A673 (cell line): ENCODE data around the gene ABCD1. TPM values are rescaled to one million over a fixed set of nuclear protein-coding genes. Genes with fewer than 3 reads are reported as not detected.
"Not testable (repeated sequence)": the region's sequence is repeated elsewhere in the genome, so short reads cannot be mapped to it uniquely, and the experiment has no call there.

ENCODE experiments used
- BruUV-seq: library from RNA; stranded (reverse); fragments of 400-500 nt; replicated peaks from 2 replicates; lab custom pipeline; 2021; lab: Mats Ljungman, UMichigan
- CTCF ChIA-PET: fragments of 300-600 bp; sonication (Branson Sonifier 250); formaldehyde crosslinking; loops from one replicate; lab custom pipeline; 2022; ENCODE audit warnings: antibody characterized with exemption; lab: Charles Lee
- POLR2A ChIA-PET: fragments of 300-600 bp; sonication (Branson Sonifier 250); formaldehyde crosslinking; loops from one replicate; lab custom pipeline; 2022; ENCODE audit warnings: antibody characterized with exemption; ENCODE audit not compliant: low non-redundant PET; lab: Charles Lee
- DNase-seq: peaks from one replicate; pipeline ENCODE4 v3.0.0-alpha.2; 2015; ENCODE audit warnings: low spot score
- H3K27ac ChIP-seq: fragments of 200-600 bp; sonication (generic); 2 replicates; pipeline ENCODE4 v1.5.1; 2016; ENCODE audit warnings: mixed run types, low read depth, mild to moderate bottlenecking, mixed read lengths, antibody characterized with exemption, low read length; ENCODE audit not compliant: poor library complexity, severe bottlenecking
- H3K27me3 ChIP-seq: fragments of 200-600 bp; sonication (generic); replicated peaks from 2 replicates; pipeline ENCODE4 v1.6.1; 2017; ENCODE audit warnings: mixed run types, low read depth, mild to moderate bottlenecking, mixed read lengths, antibody characterized with exemption, low read length; ENCODE audit not compliant: insufficient read depth, poor library complexity
- H3K36me3 ChIP-seq: fragments of 200-600 bp; sonication (generic); 2 replicates; pipeline ENCODE4 v1.6.1; 2016; ENCODE audit warnings: mixed run types, mild to moderate bottlenecking, mixed read lengths, antibody characterized with exemption, low read length; ENCODE audit not compliant: insufficient read depth, poor library complexity, severe bottlenecking
- H3K4me1 ChIP-seq: fragments of 200-600 bp; sonication (generic); 2 replicates; pipeline ENCODE4 v1.6.1; 2017; ENCODE audit warnings: mixed run types, mild to moderate bottlenecking, mixed read lengths, antibody characterized with exemption, low read length; ENCODE audit not compliant: insufficient read depth, poor library complexity, severe bottlenecking
- H3K4me3 ChIP-seq: fragments of 200-600 bp; sonication (generic); 2 replicates; pipeline ENCODE4 v1.5.1; 2016; ENCODE audit warnings: low read depth, mixed run types, mild to moderate bottlenecking, mixed read lengths, low read length; ENCODE audit not compliant: poor library complexity, severe bottlenecking
- H3K9me3 ChIP-seq: fragments of 200-600 bp; sonication (generic); 2 replicates; pipeline ENCODE4 v1.6.1; 2016; ENCODE audit warnings: mixed run types, low read depth, mild to moderate bottlenecking, mixed read lengths, antibody characterized with exemption, low read length; ENCODE audit not compliant: poor library complexity, severe bottlenecking
- EZH2 ChIP-seq: fragments of 200-600 bp; sonication (generic); IDR thresholded peaks from 2 replicates; pipeline ENCODE4 v1.6.1; 2017; ENCODE audit warnings: borderline replicate concordance, low read depth, mild to moderate bottlenecking, mixed read lengths, antibody characterized with exemption, low read length; ENCODE audit not compliant: poor library complexity, severe bottlenecking
- intact Hi-C: fragments of 100-400 bp; cut with micrococcal nuclease; formaldehyde crosslinking; loops from one replicate; pipeline ENCODE4 v1.10.0; 2022; ENCODE audit not compliant: unreplicated experiment
- total RNA-seq: library from RNA; stranded (reverse); gene quantifications from 2 replicates; pipeline ENCODE4 v1.2.3, GENCODE V29; 2021
- TF ChIP-seq, protein P1 (sequence below): fragments of 300-800, 200-600 bp; sonication (generic); conservative IDR thresholded peaks from 2 replicates; pipeline ENCODE4 v1.5.1; 2017; ENCODE audit warnings: low read depth, mild to moderate bottlenecking, antibody characterized with exemption, low read length, moderate library complexity, mixed read lengths

Gene ABCD1
- total RNA-seq, 1 experiment from 2014 or later = 7.8 TPM

DNA sequence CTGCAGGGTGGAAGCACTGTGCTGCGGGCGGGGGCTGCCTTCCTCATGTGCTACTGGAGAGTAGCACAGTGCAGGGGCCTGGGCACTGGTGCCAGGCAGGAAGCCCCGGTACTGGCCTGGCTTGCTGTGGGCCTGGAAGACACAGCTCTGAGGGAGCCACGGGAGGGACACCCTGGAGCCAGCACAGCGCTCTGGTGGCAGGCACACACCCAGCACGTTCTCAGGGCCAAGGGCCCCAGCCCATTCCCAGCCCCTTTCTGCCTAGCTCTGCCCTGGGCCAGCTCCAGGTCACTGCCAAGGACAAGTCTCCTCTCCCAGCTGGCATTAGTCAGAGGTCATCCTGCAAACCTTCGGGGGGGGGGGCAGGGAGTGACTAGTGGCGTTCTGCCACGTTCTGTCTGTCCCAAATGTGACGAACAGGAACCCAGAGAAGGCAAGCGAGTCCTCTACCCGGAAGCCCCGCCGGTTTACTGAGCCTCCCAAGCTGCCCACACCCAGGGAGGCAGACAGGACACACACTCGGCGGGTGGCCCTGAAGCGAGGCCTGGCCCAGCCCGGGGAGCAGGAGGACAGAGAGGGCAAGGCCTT lies 24.8 kb upstream of the ABCD1 start:
- H3K9me3 ChIP-seq, CTCF ChIA-PET, H3K27me3 ChIP-seq, H3K4me3 ChIP-seq, H3K27ac ChIP-seq, POLR2A ChIA-PET, H3K36me3 ChIP-seq, intact Hi-C loops, BruUV-seq, DNase-seq, H3K4me1 ChIP-seq: not testable (repeated sequence)

DNA sequence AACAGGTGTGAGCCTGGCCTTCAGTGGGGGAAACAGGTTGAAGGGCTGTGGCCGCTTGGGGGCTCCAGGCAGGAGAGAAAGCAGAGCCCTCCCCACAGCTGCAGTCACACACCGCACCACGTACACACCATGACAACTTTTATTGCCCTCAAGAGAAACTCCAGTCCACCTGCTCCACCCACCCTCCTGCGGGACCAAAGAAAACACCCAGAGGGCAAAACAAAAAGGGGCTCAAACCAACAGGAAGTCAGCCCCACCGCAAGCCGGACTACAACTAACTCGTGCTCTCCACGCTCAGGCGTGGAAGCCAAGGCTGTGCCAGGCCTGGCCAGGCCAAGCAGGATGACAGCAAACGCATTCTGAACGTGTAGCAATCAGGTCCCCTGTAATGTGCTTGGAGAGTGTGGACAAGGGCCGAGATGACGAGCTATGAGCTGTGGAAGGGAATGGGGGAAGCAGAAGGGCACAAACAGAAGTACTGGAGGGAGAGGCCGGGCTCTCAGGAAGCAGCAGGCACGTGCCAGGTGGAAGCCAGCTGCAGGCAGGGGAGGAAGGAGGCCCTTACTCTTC lies 24.2 kb upstream of the ABCD1 start:
- Histone ChIP-seq H3K9me3 (no peaks in the 10 kb centered on the region), H3K36me3 (peaks cover 5% of the 10 kb centered on the region), H3K27me3 (no peaks in the 10 kb centered on the region), H3K4me1 (no peaks in the 10 kb centered on the region), H3K4me3 (no peak overlapping the region), H3K27ac (no peak overlapping the region)
- no peak for TF ChIP-seq EZH2
- TF ChIP-seq, protein P1, sequence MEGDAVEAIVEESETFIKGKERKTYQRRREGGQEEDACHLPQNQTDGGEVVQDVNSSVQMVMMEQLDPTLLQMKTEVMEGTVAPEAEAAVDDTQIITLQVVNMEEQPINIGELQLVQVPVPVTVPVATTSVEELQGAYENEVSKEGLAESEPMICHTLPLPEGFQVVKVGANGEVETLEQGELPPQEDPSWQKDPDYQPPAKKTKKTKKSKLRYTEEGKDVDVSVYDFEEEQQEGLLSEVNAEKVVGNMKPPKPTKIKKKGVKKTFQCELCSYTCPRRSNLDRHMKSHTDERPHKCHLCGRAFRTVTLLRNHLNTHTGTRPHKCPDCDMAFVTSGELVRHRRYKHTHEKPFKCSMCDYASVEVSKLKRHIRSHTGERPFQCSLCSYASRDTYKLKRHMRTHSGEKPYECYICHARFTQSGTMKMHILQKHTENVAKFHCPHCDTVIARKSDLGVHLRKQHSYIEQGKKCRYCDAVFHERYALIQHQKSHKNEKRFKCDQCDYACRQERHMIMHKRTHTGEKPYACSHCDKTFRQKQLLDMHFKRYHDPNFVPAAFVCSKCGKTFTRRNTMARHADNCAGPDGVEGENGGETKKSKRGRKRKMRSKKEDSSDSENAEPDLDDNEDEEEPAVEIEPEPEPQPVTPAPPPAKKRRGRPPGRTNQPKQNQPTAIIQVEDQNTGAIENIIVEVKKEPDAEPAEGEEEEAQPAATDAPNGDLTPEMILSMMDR = no peak
- intact Hi-C loops = no loop called here
- ChIA-PET CTCF (no interaction called here), POLR2A (no interaction called here)
- no TSS peak for BruUV-seq
- DNase-seq = no peak

DNA sequence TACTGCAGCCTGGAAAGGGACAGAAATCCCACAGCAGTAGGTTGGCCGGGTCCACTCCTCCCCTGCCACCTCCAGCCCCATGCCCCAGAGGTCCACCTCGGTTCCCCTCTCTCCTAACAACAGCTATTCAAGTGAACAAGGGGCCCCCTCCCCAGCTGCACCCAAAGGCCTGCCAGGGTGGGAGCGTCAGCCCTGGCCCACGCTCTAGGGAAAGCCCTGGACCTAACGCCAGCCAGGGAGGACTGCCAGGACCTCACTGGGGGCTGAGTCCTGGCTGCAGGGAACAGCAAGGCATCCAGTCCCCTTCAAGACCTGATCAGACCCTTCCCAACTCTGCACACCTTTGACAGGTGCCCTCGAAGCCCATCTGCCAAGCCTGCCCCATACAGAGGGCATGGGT lies 23.7 kb upstream of the ABCD1 start:
- BruUV-seq = no TSS peak
- no peak for TF ChIP-seq EZH2
- TF ChIP-seq, protein P1 = no peak
- ChIA-PET CTCF (no interaction called here), POLR2A (no interaction called here)
- no peaks in the 10 kb centered on the region for H3K4me1 ChIP-seq
- no peaks in the 10 kb centered on the region for H3K27me3 ChIP-seq
- no peak overlapping the region for H3K4me3 ChIP-seq
- peaks cover 5% of the 10 kb centered on the region for H3K36me3 ChIP-seq
- intact Hi-C loops = no loop called here
- no peaks in the 10 kb centered on the region for H3K9me3 ChIP-seq
- no peak overlapping the region for H3K27ac ChIP-seq
- no peak for DNase-seq

DNA sequence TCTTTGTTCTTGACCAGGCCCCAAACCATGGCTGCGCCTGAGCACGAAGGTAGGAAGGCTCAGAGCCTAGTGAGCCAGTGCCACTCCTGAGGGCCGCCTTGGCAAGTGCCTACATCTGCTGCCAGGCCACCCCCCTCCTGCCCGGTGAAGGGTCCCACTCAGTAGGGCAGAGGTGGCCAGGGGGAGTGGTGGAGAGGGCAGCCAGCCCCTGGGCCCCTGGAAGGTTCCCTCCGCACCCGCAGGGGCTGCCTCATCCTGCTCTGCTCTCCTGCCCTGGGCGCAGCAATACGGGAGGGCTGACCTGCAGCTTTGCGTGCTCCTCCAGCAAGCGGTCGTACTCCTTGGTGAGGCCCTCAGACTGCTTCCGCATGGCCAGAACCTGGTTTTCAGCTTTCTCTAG lies 22.9 kb upstream of the ABCD1 start:
- no peak overlapping the region for H3K27ac ChIP-seq
- no peaks in the 10 kb centered on the region for H3K27me3 ChIP-seq
- no peaks in the 10 kb centered on the region for H3K4me1 ChIP-seq
- intact Hi-C loops = no loop called here
- no peak overlapping the region for H3K4me3 ChIP-seq
- no peak for DNase-seq
- H3K9me3 ChIP-seq = no peaks in the 10 kb centered on the region
- ChIA-PET POLR2A (no interaction called here), CTCF (no interaction called here)
- TF ChIP-seq, protein P1 = no peak
- TF ChIP-seq EZH2 = no peak
- peaks cover 5% of the 10 kb centered on the region for H3K36me3 ChIP-seq
- no TSS peak for BruUV-seq
